Esophagus squamous epithelium (tissue), 4 donors: ENCODE measurements around the gene ARPIN.

ENCODE experiments used
- CTCF ChIP-seq, 6 experiments: fragments of 450-650 bp in 4 of 6; fragments of 200-600 bp in 2 of 6; sonication (generic) in 2 of 6; IDR thresholded peaks; one replicate each; pipeline ENCODE4 v1.5.1; 2016 to 2019; ENCODE audit warnings: antibody characterized with exemption in 6 of 6, mild to moderate bottlenecking in 4 of 6, moderate library complexity in 4 of 6
- POLR2A ChIP-seq, 4 donors: fragments of 450-650 bp; IDR thresholded peaks; one replicate each; pipeline ENCODE4 v1.6.1; 2017; ENCODE audit warnings: antibody characterized with exemption in 4 of 4, mild to moderate bottlenecking in 4 of 4, moderate library complexity in 3 of 4

DNA sequence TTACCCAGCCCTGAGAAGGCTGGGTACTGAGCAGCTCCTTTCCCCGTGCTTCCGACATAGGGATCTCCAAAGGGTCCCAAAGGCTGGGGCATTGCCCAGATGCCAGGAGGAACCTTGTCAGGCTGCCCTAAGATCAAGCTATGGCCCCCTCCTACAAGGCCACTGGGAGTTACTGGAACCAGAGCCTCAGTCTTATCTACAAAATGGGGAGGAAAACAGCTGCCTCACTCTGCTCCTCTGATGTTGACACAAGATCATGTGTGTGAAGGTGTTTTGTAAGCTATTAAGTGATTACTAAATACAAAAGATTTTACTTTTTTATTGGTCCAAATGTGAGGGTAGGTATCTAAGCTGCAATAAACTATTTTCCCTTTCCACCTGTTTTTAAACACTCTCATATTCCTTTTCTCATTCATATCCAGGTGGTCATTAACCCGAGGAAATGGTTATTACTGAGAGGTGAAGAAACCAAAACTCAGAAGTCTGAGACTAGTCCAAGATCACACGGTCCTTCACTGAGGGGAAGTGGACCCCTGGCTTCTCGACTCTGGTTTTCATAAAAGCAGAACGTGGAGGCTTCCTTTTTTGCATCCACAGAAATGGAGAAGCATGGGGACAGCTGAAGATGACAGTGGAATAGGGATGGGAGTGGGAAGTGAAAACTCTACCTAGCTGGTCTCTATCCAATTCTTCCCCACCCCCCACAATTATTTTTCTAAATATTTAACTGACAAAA lies 1.7 kb downstream of the ARPIN start:
- TF ChIP-seq CTCF (IDR thresholded peaks at IDR 0.05) (no peak), POLR2A (IDR thresholded peaks at IDR 0.05) (no peak)
